WTC11 (cell line): ENCODE results near the gene PLA1A. TPM values are rescaled to one million over a fixed set of nuclear protein-coding genes. Genes with fewer than 3 reads are reported as not detected.

Experiments
- ATAC-seq: fragments of 200-7000 bp; cut with Tn5 transposase; 2 replicates; pipeline ENCODE4 v1.10.0; 2021; ENCODE audit warnings: mild to moderate bottlenecking, moderate library complexity
- CTCF ChIA-PET: fragments of 300-600 bp; sonication (Branson Sonifier 250); formaldehyde crosslinking; loops from one replicate; lab custom pipeline; 2021; ENCODE audit warnings: antibody characterized with exemption; lab: Charles Lee
- POLR2A ChIA-PET: fragments of 350-600 bp; sonication (Branson Sonifier 250); formaldehyde crosslinking; loops from one replicate; lab custom pipeline; 2021; ENCODE audit warnings: antibody characterized with exemption; lab: Charles Lee
- DNase-seq: peaks from one replicate; pipeline ENCODE4 v3.0.0; 2021; ENCODE audit warnings: low spot score
- H3K27ac Mint-ChIP-seq: 2 replicates; pipeline ENCODE4 v1.8.0; 2021; ENCODE audit warnings: mixed read lengths
- H3K27me3 Mint-ChIP-seq: 2 replicates; pipeline ENCODE4 v1.8.0; 2021; ENCODE audit warnings: low read depth, mild to moderate bottlenecking, moderate library complexity, mixed read lengths
- H3K36me3 Mint-ChIP-seq: 2 replicates; pipeline ENCODE4 v1.8.0; 2021; ENCODE audit warnings: mixed read lengths
- H3K4me1 Mint-ChIP-seq: 2 replicates; pipeline ENCODE4 v1.8.0; 2022; ENCODE audit warnings: mixed read lengths
- H3K4me3 Mint-ChIP-seq: 2 replicates; pipeline ENCODE4 v1.8.0; 2021; ENCODE audit warnings: mild to moderate bottlenecking, moderate library complexity, mixed read lengths
- H3K9me3 Mint-ChIP-seq: 2 replicates; pipeline ENCODE4 v1.8.0; 2021; ENCODE audit warnings: mixed read lengths
- CBFB ChIP-seq: sonication (generic); formaldehyde crosslinking; IDR thresholded peaks from 2 replicates; pipeline ENCODE4 v1.8.1; 2022; ENCODE audit warnings: mild to moderate bottlenecking, low read depth, missing genetic modification reagents
- FOXK1 ChIP-seq: sonication (generic); formaldehyde crosslinking; IDR thresholded peaks from 2 replicates; pipeline ENCODE4 v1.8.0; 2022; ENCODE audit warnings: mild to moderate bottlenecking, moderate library complexity, missing genetic modification reagents
- JUN ChIP-seq: sonication (generic); formaldehyde crosslinking; IDR thresholded peaks from 2 replicates; pipeline ENCODE4 v1.8.0; 2023; ENCODE audit warnings: mild to moderate bottlenecking, missing genetic modification reagents
- MXD4 ChIP-seq: fragments of 250-450 bp; sonication (Bioruptor Pico); IDR thresholded peaks from 2 replicates; pipeline ENCODE4 v1.8.0; 2021; ENCODE audit warnings: mild to moderate bottlenecking, moderate library complexity, borderline replicate concordance
- NR1H2 ChIP-seq: sonication (generic); formaldehyde crosslinking; IDR thresholded peaks from 2 replicates; pipeline ENCODE4 v1.9.0; 2021; ENCODE audit warnings: mild to moderate bottlenecking, moderate library complexity, missing genetic modification reagents
- NR2C2 ChIP-seq: sonication (generic); formaldehyde crosslinking; IDR thresholded peaks from 2 replicates; pipeline ENCODE4 v1.8.0; 2022; ENCODE audit warnings: mild to moderate bottlenecking, missing genetic modification reagents
- NR3C1 ChIP-seq: sonication (generic); formaldehyde crosslinking; conservative IDR thresholded peaks from 2 replicates; pipeline ENCODE4 v1.8.1; 2023; ENCODE audit warnings: low read depth, mild to moderate bottlenecking, missing genetic modification reagents
- SOX15 ChIP-seq: fragments of 250-450 bp; sonication (Bioruptor Pico); IDR thresholded peaks from 2 replicates; pipeline ENCODE4 v1.9.0; 2021; ENCODE audit warnings: mild to moderate bottlenecking
- TEAD1 ChIP-seq: sonication (generic); formaldehyde crosslinking; IDR thresholded peaks from 2 replicates; pipeline ENCODE4 v1.8.0; 2022; ENCODE audit warnings: mild to moderate bottlenecking, missing genetic modification reagents
- ZBTB21 ChIP-seq: sonication (generic); formaldehyde crosslinking; IDR thresholded peaks from 2 replicates; pipeline ENCODE4 v1.8.1; 2023; ENCODE audit warnings: mild to moderate bottlenecking, missing genetic modification reagents, borderline replicate concordance
- ZNF232 ChIP-seq: sonication (generic); formaldehyde crosslinking; IDR thresholded peaks from 2 replicates; pipeline ENCODE4 v1.8.0; 2022; ENCODE audit warnings: mild to moderate bottlenecking, missing genetic modification reagents
- ZNF396 ChIP-seq: fragments of 250-450 bp; sonication (Bioruptor Pico); IDR thresholded peaks from 2 replicates; pipeline ENCODE4 v1.8.0; 2021; ENCODE audit warnings: mild to moderate bottlenecking, moderate library complexity, borderline replicate concordance
- ZNF671 ChIP-seq: fragments of 250-450 bp; sonication (Bioruptor Pico); IDR thresholded peaks from 2 replicates; pipeline ENCODE4 v1.8.0; 2021; ENCODE audit warnings: mild to moderate bottlenecking
- total RNA-seq: library from RNA; stranded (reverse); gene quantifications from 3 replicates; pipeline ENCODE4 v1.2.3, GENCODE V29; 2021
- TF ChIP-seq, protein P1 (sequence below): sonication (generic); formaldehyde crosslinking; IDR thresholded peaks from 2 replicates; pipeline ENCODE4 v1.8.0; 2023; ENCODE audit warnings: missing genetic modification reagents, mild to moderate bottlenecking, borderline replicate concordance
- TF ChIP-seq, protein P2 (sequence below): sonication (generic); formaldehyde crosslinking; IDR thresholded peaks from 2 replicates; pipeline ENCODE4 v1.8.1; 2023; ENCODE audit warnings: mild to moderate bottlenecking, moderate library complexity, missing genetic modification reagents
- TF ChIP-seq, protein P3 (sequence below): sonication (generic); formaldehyde crosslinking; IDR thresholded peaks from 2 replicates; pipeline ENCODE4 v1.8.1; 2022; ENCODE audit warnings: low read depth, missing genetic modification reagents, borderline replicate concordance
- TF ChIP-seq, protein P4 (sequence below): sonication (generic); formaldehyde crosslinking; IDR thresholded peaks from 2 replicates; pipeline ENCODE4 v1.8.0; 2022; ENCODE audit warnings: mild to moderate bottlenecking, missing genetic modification reagents
- TF ChIP-seq, protein P5 (sequence below): sonication (generic); formaldehyde crosslinking; IDR thresholded peaks from 2 replicates; pipeline ENCODE4 v1.8.0; 2022; ENCODE audit warnings: mild to moderate bottlenecking, missing genetic modification reagents
- TF ChIP-seq, protein P6 (sequence below): sonication (generic); formaldehyde crosslinking; IDR thresholded peaks from 2 replicates; pipeline ENCODE4 v1.8.0; 2022; ENCODE audit warnings: mild to moderate bottlenecking, missing genetic modification reagents

The PLA1A gene
- total RNA-seq, 1 experiment from 2014 or later: not detected

DNA sequence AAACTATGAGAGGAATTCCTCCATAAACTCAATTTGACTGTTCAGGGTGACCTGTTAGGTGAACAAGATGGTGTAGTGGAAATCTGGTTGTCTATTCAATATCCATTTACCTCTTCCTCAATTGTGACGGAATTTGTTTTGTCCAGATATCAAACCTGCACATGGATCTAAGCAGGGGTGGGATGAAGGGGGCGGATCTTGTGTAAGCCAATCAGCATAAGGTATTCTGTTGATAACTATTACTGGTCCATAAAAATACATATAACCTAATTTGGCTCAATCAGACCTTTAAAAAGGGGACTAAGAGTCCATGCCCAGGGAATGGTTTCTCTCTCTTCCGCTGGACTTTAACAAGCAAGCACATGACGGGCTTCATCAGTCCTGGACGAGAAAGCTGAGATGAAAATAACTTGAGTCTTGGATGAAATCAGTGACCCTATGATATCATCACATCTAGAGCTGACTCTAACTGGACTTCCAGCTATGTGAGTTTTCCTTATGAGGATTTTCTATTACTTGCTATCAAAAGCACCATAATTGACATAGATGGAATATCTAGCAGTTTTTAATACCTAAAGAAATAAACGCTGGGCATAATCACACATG is 68.4 kb downstream of the PLA1A start:
- no peak for ATAC-seq
- CTCF ChIA-PET: interaction anchor here (0.9 kb wide), 1 partner anchor 66 kb away, joined by 3 read pairs; no protein-coding TSS in a partner anchor
- Mint-ChIP-seq H3K36me3 (peaks cover 8% of the 10 kb centered on the region; the same call in 1 of the 2 replicates), H3K9me3 (no peaks in the 10 kb centered on the region), H3K27ac (no peak overlapping the region), H3K27me3 (no peaks in the 10 kb centered on the region), H3K4me1 (peaks cover 13% of the 10 kb centered on the region), H3K4me3 (no peak overlapping the region)
- no peak for DNase-seq
- TF ChIP-seq NR1H2 (CRISPR knock-in tag) (no peak), ZNF232 (CRISPR knock-in tag) (no peak), ZNF396 (CRISPR knock-in tag) (no peak), CBFB (CRISPR knock-in tag) (no peak), NR2C2 (CRISPR knock-in tag) (no peak), ZNF671 (CRISPR knock-in tag) (no peak), TEAD1 (CRISPR knock-in tag) (no peak), JUN (no peak), FOXK1 (CRISPR knock-in tag) (no peak), NR3C1 (no peak)
- TF ChIP-seq, protein P1, sequence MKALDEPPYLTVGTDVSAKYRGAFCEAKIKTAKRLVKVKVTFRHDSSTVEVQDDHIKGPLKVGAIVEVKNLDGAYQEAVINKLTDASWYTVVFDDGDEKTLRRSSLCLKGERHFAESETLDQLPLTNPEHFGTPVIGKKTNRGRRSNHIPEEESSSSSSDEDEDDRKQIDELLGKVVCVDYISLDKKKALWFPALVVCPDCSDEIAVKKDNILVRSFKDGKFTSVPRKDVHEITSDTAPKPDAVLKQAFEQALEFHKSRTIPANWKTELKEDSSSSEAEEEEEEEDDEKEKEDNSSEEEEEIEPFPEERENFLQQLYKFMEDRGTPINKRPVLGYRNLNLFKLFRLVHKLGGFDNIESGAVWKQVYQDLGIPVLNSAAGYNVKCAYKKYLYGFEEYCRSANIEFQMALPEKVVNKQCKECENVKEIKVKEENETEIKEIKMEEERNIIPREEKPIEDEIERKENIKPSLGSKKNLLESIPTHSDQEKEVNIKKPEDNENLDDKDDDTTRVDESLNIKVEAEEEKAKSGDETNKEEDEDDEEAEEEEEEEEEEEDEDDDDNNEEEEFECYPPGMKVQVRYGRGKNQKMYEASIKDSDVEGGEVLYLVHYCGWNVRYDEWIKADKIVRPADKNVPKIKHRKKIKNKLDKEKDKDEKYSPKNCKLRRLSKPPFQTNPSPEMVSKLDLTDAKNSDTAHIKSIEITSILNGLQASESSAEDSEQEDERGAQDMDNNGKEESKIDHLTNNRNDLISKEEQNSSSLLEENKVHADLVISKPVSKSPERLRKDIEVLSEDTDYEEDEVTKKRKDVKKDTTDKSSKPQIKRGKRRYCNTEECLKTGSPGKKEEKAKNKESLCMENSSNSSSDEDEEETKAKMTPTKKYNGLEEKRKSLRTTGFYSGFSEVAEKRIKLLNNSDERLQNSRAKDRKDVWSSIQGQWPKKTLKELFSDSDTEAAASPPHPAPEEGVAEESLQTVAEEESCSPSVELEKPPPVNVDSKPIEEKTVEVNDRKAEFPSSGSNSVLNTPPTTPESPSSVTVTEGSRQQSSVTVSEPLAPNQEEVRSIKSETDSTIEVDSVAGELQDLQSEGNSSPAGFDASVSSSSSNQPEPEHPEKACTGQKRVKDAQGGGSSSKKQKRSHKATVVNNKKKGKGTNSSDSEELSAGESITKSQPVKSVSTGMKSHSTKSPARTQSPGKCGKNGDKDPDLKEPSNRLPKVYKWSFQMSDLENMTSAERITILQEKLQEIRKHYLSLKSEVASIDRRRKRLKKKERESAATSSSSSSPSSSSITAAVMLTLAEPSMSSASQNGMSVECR (CRISPR knock-in tag): no peak
- TF ChIP-seq, protein P2, sequence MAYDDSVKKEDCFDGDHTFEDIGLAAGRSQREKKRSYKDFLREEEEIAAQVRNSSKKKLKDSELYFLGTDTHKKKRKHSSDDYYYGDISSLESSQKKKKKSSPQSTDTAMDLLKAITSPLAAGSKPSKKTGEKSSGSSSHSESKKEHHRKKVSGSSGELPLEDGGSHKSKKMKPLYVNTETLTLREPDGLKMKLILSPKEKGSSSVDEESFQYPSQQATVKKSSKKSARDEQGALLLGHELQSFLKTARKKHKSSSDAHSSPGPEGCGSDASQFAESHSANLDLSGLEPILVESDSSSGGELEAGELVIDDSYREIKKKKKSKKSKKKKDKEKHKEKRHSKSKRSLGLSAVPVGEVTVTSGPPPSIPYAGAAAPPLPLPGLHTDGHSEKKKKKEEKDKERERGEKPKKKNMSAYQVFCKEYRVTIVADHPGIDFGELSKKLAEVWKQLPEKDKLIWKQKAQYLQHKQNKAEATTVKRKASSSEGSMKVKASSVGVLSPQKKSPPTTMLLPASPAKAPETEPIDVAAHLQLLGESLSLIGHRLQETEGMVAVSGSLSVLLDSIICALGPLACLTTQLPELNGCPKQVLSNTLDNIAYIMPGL (CRISPR knock-in tag): no peak
- POLR2A ChIA-PET: no interaction called here

DNA sequence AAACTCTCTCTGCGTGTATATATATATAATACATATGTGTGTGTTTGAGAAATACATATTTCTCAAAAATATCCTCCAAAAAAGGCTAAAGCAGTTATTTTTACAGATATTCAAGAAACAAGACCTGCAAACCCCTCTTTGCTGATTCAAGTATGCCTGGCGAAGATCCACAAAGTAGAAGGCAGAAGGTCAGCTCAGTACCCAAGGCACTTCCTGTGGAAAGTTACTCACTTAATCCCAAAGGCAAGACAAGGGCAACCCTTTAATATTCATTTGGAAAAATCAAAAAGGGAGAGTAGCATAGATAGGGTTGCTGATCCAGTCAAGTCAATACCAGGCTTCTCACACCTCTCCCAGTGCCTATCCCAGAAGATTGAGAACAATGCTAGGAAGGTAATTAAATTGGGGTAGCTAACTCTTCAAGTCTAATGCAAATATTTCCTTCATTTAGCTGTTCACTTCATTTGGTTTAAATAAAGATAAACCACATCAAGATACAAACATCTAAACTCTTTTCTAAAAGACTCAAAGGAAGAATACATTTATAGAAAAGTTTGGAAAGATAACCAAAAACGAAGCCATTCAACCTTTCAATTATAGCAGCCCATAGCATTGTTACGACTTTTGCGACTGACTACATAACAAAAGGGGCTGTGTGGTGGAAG is 72.4 kb downstream of the PLA1A start:
- DNase-seq (no peak), ATAC-seq (no peak)
- Mint-ChIP-seq H3K27me3 (no peaks in the 10 kb centered on the region), H3K9me3 (no peaks in the 10 kb centered on the region), H3K4me3 (no peak overlapping the region), H3K27ac (no peak overlapping the region), H3K36me3 (peaks cover 34% of the 10 kb centered on the region), H3K4me1 (peaks cover 13% of the 10 kb centered on the region)
- ChIA-PET POLR2A (no interaction called here), CTCF (interaction anchor here (1.2 kb wide), 1 partner anchor 70 kb away, joined by 5 read pairs; no protein-coding TSS in a partner anchor)
- TF ChIP-seq, protein P3, sequence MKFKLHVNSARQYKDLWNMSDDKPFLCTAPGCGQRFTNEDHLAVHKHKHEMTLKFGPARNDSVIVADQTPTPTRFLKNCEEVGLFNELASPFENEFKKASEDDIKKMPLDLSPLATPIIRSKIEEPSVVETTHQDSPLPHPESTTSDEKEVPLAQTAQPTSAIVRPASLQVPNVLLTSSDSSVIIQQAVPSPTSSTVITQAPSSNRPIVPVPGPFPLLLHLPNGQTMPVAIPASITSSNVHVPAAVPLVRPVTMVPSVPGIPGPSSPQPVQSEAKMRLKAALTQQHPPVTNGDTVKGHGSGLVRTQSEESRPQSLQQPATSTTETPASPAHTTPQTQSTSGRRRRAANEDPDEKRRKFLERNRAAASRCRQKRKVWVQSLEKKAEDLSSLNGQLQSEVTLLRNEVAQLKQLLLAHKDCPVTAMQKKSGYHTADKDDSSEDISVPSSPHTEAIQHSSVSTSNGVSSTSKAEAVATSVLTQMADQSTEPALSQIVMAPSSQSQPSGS (CRISPR knock-in tag): no peak
- TF ChIP-seq SOX15 (CRISPR knock-in tag) (no peak), MXD4 (CRISPR knock-in tag) (no peak), ZBTB21 (CRISPR knock-in tag) (no peak)
- TF ChIP-seq, protein P4, sequence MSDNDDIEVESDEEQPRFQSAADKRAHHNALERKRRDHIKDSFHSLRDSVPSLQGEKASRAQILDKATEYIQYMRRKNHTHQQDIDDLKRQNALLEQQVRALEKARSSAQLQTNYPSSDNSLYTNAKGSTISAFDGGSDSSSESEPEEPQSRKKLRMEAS (CRISPR knock-in tag): no peak
- TF ChIP-seq, protein P5, sequence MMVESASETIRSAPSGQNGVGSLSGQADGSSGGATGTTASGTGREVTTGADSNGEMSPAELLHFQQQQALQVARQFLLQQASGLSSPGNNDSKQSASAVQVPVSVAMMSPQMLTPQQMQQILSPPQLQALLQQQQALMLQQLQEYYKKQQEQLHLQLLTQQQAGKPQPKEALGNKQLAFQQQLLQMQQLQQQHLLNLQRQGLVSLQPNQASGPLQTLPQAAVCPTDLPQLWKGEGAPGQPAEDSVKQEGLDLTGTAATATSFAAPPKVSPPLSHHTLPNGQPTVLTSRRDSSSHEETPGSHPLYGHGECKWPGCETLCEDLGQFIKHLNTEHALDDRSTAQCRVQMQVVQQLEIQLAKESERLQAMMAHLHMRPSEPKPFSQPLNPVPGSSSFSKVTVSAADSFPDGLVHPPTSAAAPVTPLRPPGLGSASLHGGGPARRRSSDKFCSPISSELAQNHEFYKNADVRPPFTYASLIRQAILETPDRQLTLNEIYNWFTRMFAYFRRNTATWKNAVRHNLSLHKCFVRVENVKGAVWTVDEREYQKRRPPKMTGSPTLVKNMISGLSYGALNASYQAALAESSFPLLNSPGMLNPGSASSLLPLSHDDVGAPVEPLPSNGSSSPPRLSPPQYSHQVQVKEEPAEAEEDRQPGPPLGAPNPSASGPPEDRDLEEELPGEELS: no peak
- TF ChIP-seq, protein P6, sequence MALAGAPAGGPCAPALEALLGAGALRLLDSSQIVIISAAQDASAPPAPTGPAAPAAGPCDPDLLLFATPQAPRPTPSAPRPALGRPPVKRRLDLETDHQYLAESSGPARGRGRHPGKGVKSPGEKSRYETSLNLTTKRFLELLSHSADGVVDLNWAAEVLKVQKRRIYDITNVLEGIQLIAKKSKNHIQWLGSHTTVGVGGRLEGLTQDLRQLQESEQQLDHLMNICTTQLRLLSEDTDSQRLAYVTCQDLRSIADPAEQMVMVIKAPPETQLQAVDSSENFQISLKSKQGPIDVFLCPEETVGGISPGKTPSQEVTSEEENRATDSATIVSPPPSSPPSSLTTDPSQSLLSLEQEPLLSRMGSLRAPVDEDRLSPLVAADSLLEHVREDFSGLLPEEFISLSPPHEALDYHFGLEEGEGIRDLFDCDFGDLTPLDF (CRISPR knock-in tag): no peak
